ENCODE data around the gene CDHR1.
A peak's percentile ranks its signal among the peaks of the same experiment; 100 is the strongest.

The CDHR1 gene

GRCh38 chr10:84230359-84230758 lies 36.0 kb downstream of the CDHR1 start:
- DNase-seq (ENCODE audit: low spot score), result no peak

DNA sequence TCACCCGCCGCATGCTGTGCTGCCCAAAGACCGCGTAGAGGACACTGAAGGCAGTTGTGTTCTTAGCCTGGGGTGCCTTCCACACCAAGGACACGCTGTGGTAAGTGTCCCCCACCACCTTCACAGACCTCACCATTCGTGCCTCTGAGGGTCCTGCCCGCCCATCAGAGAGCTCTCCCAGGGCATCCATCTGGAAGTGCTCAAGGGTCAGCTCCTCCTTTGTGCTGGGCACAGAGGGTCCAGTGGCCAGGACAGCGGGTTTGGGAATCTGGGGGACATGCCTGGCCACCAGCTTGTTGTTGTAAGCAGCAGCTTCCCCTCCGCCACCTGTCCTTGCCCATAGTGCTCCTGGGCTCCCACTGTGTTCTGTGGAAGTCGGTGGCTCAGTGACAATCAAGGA lies 38.0 kb downstream of the CDHR1 start:
- DNase-seq (ENCODE audit: low spot score), result no peak

GRCh38 chr10:84233940-84234339 lies 39.6 kb downstream of the CDHR1 start:
- no peak for DNase-seq (ENCODE audit: low spot score)

DNA sequence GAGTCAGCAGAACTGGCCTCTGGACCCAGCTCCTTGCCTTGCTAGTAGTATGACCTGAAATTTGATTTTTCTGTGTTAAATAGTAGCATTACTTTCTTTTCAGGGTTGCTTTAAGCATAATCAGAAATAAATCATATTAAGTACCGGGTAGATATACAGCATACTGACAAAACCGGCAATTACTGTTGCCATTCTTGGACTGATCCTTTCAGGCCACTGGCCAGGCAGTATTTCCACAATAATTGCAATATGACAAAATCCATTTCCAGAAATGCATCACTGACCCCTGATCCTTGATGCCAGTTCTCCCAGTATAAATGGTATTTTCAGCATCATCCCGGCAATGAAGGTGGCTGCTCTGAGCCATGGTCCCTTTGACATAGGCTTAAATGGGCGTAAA lies 40.1 kb downstream of the CDHR1 start:
- no peak for DNase-seq (ENCODE audit: low spot score)

DNA sequence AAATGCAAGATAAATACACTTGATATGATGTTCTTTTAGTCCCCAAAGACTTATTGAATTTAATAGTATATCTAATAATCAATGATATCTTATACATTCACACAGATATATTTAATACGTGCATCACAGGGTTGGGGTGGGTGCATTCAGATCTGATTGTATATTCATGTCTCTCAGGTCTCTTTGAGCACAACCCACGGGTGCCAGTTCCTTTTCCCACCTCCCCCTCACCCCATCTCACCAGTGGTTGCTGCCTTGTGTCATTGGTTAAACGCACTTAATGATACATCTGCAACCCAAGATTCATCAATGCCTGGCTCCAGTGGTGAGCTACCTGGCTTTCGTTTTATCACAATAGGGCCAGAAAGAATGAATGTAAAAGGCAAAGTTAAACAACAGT lies 40.8 kb downstream of the CDHR1 start:
- no peak for DNase-seq (ENCODE audit: low spot score)

DNA sequence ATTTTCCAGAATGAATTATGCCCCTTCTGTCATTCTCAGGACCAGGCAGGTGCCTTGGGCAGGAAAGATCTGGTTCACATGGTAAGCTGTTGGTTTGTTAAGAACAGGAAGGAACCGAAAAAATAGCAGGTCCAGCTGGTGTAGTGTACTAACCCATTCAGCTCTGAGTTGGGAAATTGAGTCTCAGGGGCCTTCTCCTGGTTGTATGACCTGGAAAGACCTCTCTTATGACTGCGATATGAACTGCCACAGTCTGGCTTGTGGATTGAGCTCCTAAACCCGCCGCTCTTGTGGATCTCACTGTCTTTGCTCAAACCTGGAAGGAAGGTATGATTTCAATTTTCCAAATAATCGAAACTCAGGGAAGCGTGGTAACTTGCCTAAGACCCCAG lies 42.5 kb downstream of the CDHR1 start:
- no peak for DNase-seq (ENCODE audit: low spot score)

GRCh38 chr10:84237199-84238051 lies 43.1 kb downstream of the CDHR1 start:
- DNase-seq (ENCODE audit: low spot score), result no peak

- no peak for DNase-seq (ENCODE audit: low spot score)
Observed at GRCh38 chr10:84238909-84239308, 44.6 kb downstream of the CDHR1 start.

- DNase-seq (ENCODE audit: low spot score), result no peak
Observed at GRCh38 chr10:84241185-84241790, 47.0 kb downstream of the CDHR1 start, which contains the start of gene LRIT1. Gene LRIT1, minus strand, starts transcription at chr10:84241546. Its CDS starts 107 bp downstream, at chr10:84241439.

GRCh38 chr10:84243759-84244158 lies 49.4 kb downstream of the CDHR1 start:
- DNase-seq (ENCODE audit: low spot score), result peak; percentile 5

GRCh38 chr10:84244651-84245270 lies 50.4 kb downstream of the CDHR1 start, which contains the start of gene RGR:
Gene RGR, plus strand, starts transcription at chr10:84245053. Its CDS starts 38 bp downstream, at chr10:84245091.
- no peak for DNase-seq (ENCODE audit: low spot score)

GRCh38 chr10:84247496-84247895 lies 53.2 kb downstream of the CDHR1 start:
- no peak for DNase-seq (ENCODE audit: low spot score)

DNA sequence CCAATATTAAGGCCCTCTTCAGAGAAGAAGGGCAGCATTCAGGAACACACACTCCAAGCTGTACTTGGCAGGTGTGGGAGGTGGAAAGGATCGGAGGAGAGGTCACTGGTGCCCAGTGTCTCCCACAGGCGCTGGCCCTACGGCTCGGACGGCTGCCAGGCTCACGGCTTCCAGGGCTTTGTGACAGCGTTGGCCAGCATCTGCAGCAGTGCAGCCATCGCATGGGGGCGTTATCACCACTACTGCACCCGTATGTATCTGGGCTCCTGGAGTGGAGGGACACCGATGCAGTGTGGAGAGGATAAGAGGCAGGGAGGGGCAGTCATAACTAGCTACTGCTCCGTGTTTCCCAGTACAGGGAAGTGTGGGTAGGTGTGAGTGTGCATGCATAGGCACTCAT lies 54.5 kb downstream of the CDHR1 start:
- no peak for DNase-seq (ENCODE audit: low spot score)

- DNase-seq (ENCODE audit: low spot score), result no peak
Observed at GRCh38 chr10:84254552-84255478, 60.5 kb downstream of the CDHR1 start.

GRCh38 chr10:84256510-84257342 lies 62.4 kb downstream of the CDHR1 start:
- peak; percentile 25 for DNase-seq (ENCODE audit: low spot score)

GRCh38 chr10:84257343-84258020 lies 63.1 kb downstream of the CDHR1 start:
- no peak for DNase-seq (ENCODE audit: low spot score)

DNA sequence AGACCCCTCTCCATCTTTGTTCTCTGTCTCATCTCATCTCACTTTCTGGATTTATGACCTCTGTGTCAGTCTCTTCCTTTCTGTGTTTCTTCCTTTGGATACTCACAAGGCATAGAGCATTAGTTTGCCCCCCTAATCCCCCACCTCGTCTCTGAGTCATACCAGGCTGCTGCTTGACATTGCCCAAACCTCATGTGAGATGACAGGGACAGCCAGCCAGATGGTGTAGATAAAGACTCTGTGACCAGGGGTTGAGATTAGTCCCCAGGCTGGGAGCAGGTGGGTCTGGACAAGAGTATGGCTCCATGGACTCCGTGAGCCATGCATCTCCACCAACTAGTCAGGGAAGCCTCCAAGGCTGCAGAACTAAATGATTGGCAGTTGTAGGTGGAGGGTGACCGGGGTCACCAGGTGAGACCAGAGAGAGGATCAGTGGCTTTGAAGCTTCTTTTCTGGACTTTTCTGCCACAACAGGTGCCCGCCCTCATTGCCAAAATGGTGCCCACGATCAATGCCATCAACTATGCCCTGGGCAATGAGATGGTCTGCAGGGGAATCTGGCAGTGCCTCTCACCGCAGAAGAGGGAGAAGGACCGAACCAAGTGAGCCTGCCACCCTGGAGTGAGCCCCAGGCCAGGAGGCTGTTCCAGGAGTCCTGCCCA lies 63.8 kb downstream of the CDHR1 start:
- DNase-seq (ENCODE audit: low spot score), result no peak

GRCh38 chr10:84261236-84261915 lies 67.0 kb downstream of the CDHR1 start:
- no peak for DNase-seq (ENCODE audit: low spot score)
